AG10803 (cell line): ENCODE data around the gene PLXDC1.
A peak's percentile ranks its signal among the peaks of the same experiment; 100 is the strongest.

Experiments
- DNase-seq: peaks from one replicate; pipeline ENCODE4 v3.0.0; 2010; ENCODE audit warnings: low read depth
- H3K4me3 ChIP-seq: 2 replicates; pipeline ENCODE4 v1.5.1; 2011; ENCODE audit warnings: mild to moderate bottlenecking, low read length, control low read depth
- TF ChIP-seq, protein P1 (sequence below): conservative IDR thresholded peaks from 2 replicates; pipeline ENCODE4 v1.5.1; 2011; ENCODE audit warnings: mild to moderate bottlenecking, low read length, control low read depth, inconsistent platforms

PLXDC1 gene

DNA sequence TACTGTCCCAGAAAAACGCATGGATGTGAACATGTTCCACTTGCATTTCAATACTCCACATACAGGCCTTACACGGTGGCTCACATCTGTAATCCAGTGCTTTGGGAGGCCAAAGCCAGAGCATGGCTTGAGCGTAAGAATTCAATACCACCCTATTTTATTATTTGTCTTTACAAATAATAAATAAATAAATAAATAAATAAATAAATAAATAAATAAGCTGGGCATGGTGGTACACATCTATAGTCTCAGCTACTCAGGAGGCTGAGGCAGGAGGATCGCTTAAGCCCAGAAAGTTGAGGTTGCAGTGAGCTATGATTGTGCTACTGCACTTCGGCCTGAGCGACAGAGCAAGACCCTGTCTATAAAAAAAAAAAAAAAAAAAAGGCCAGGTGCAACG is 53.9 kb downstream of the PLXDC1 start:
- DNase-seq: no peak
- TF ChIP-seq, protein P1, sequence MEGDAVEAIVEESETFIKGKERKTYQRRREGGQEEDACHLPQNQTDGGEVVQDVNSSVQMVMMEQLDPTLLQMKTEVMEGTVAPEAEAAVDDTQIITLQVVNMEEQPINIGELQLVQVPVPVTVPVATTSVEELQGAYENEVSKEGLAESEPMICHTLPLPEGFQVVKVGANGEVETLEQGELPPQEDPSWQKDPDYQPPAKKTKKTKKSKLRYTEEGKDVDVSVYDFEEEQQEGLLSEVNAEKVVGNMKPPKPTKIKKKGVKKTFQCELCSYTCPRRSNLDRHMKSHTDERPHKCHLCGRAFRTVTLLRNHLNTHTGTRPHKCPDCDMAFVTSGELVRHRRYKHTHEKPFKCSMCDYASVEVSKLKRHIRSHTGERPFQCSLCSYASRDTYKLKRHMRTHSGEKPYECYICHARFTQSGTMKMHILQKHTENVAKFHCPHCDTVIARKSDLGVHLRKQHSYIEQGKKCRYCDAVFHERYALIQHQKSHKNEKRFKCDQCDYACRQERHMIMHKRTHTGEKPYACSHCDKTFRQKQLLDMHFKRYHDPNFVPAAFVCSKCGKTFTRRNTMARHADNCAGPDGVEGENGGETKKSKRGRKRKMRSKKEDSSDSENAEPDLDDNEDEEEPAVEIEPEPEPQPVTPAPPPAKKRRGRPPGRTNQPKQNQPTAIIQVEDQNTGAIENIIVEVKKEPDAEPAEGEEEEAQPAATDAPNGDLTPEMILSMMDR: no peak
- no peak overlapping the region for H3K4me3 ChIP-seq

DNA sequence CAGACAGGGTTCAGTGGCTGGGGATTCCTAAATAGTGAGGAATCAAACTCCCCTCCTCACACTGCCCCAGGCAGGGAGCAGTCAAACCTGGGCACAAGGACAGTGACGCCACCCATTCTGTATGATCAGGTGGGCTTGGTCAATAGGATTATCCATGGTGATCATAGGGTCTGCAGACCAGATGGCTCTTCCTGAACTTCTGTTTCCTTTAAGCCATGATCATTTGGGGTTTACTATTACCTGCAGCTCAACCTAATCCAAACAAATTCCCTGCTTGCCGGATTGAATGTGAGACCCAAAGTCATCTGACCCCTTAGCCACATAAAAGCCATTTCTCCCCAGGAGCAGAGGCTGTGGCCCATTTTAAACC is 54.3 kb downstream of the PLXDC1 start:
- DNase-seq: no peak
- TF ChIP-seq, protein P1: no peak
- H3K4me3 ChIP-seq: no peak overlapping the region

DNA sequence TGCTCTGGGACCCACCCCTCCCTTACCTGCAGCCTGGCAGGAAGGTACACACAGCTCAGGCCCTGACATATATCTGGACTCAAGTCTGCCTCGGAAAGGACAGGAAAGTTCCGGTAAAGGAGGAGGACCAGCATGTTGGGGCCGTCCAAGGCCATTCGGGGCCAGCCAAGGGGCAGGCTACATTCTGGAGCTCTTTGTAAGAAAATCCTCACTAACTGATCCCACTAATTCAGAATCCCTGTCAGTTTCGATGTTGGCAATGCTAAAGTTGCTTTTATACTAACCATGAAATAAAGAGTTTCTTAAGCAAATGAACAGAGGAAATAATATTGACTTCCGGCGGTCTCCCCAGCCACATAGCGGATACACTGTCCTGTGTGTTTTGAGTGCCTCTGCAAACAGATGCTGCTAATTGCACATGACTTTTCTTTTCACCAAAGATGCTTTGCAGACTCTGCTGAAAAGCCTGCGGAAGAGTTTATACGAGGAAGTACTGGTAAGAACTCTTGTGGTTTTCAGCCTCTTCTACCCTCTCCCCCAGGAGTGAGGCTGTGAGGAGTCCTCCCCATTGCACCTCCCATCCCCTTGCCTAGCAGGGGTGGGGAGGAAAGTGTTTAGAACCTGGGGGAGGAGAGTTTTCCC is 54.8 kb downstream of the PLXDC1 start:
- TF ChIP-seq, protein P1: no peak

DNA sequence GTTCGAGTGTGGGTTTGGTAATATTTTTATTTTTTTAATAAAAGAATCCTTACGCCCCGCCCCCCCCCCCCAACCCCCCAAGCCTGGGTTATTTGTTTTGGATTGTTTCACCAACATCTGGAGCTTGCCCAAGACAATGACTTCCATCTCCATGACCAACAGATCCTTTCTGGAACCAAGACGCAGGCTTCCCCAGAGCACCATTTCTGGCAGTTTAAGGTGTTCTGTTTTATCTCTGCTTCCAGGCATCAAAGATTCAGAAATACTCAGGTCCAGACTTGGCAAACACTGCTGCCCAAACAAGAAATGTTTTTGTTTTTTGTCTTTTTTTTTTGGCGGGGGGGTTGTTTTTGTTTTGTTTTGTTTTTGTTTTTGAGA is 56.1 kb downstream of the PLXDC1 start:
- peak; percentile 35 for DNase-seq
- H3K4me3 ChIP-seq: no peak overlapping the region
- TF ChIP-seq, protein P1: no peak

More for the DNA sequence above, 54.8 kb downstream of the PLXDC1 start:
- no peak overlapping the region for H3K4me3 ChIP-seq
- no peak for DNase-seq

DNA sequence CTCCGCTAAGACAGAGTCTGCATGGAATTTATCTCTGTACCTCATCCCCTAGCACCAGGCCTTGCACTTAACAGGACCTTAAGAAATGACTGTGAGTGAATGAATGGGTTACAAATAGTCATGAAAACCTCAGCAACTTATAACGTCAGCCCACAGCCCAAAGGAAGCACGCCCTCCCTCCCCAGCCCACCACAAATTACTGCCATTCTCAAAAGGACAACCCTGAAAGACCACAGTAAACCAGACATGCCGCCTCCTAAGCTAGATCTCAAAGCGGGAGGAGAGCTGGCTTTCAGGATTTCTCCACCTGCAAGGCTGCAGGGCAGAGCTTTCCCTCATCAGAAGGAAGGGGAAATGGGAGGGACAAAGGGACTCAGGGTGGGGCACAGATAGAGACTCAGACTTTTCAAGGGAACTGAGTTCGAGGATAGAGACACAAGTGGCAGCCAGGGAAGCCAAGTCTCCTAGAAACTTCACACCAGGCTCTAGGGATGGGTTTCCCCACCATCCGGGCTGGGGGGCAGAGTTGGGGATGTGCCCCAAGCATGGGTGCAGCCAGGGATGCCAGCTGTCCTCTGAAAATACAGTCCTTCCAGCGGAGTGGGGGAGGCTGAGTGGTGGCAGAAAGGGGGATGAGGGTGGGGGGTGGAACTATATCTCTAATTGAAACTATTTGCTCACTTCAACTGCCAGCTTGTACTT is 56.7 kb downstream of the PLXDC1 start:
- no peak for DNase-seq
- TF ChIP-seq, protein P1: no peak
- H3K4me3 ChIP-seq: no peak overlapping the region

DNA sequence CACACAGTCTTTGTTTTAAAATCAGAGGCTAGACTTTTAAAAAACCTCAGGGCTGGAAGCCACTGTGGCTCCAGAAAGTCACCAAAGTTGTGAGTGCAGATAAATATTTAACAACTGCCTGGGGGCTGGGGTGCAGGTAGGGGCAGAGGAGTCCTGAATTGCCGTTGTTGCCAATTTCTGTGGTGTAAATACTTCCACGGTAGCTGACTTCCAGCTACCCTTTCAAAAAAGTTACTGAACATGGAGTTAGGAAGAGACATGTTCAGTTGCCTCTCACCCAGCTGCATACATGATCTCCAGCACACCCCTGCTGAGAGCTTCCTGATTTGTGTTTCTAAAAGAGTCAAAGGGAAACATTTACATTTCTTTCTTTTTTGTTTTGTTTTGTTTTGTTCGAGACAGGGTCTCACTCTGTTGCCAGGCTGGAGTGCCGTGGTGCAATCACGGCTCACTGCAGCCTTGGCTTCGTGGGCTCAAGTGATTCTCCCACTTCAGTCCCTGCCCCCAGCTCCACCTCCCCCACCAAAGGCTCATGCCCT is 58.7 kb downstream of the PLXDC1 start:
- DNase-seq: no peak
- H3K4me3 ChIP-seq: no peak overlapping the region

More for the DNA sequence above, 58.7 kb downstream of the PLXDC1 start:
- TF ChIP-seq, protein P1: no peak
